ENCODE data around the gene CACNG4. TPM values are rescaled to one million over a fixed set of nuclear protein-coding genes. Genes with fewer than 3 reads are reported as not detected.

The CACNG4 gene
- total RNA-seq, 1 donor from 2014 or later = not detected

GRCh38 chr17:66996926-66997325, 32.4 kb downstream of the CACNG4 start:
- no peaks in the 10 kb centered on the region for H3K4me1 ChIP-seq
- no peak overlapping the region for H3K27ac ChIP-seq (replicated peaks)
- TF ChIP-seq, protein P1, sequence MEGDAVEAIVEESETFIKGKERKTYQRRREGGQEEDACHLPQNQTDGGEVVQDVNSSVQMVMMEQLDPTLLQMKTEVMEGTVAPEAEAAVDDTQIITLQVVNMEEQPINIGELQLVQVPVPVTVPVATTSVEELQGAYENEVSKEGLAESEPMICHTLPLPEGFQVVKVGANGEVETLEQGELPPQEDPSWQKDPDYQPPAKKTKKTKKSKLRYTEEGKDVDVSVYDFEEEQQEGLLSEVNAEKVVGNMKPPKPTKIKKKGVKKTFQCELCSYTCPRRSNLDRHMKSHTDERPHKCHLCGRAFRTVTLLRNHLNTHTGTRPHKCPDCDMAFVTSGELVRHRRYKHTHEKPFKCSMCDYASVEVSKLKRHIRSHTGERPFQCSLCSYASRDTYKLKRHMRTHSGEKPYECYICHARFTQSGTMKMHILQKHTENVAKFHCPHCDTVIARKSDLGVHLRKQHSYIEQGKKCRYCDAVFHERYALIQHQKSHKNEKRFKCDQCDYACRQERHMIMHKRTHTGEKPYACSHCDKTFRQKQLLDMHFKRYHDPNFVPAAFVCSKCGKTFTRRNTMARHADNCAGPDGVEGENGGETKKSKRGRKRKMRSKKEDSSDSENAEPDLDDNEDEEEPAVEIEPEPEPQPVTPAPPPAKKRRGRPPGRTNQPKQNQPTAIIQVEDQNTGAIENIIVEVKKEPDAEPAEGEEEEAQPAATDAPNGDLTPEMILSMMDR (IDR thresholded peaks at IDR 0.05; ENCODE audit: borderline replicate concordance) = no peak
- H3K4me3 ChIP-seq = no peak overlapping the region
- H3K27me3 ChIP-seq (ENCODE audit: low read depth) = peaks cover 30% of the 10 kb centered on the region
- H3K36me3 ChIP-seq = no peaks in the 10 kb centered on the region
- H3K9me3 ChIP-seq (replicated peaks) = no peaks in the 10 kb centered on the region
- intact Hi-C loops (cut with micrococcal nuclease) = no loop called here
- DNase-seq = no peak

DNA sequence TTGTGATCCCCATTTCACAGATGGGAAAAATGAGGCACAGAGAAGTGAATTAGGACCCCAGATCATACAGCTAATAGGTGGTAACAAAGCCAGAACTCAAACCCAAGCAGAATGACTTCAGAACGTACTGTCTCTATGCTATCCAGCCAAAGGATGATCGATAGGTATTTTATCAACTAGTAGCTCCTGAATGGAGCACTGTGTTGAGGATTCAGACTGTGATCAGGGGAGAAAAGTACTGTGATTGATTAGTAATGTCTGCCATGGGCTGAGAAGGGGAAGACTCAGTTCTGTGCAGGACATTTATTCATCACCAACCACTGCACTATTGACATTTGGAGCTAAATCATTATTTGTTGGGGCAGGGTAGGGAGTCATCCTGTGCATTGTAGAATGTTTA, 38.7 kb downstream of the CACNG4 start:
- TF ChIP-seq, protein P1 (IDR thresholded peaks at IDR 0.05; ENCODE audit: borderline replicate concordance) = no peak
- intact Hi-C loops (cut with micrococcal nuclease) = no loop called here
- peaks cover 34% of the 10 kb centered on the region for H3K27me3 ChIP-seq (ENCODE audit: low read depth)
- DNase-seq = no peak
- no peak overlapping the region for H3K27ac ChIP-seq (replicated peaks)
- H3K36me3 ChIP-seq = no peaks in the 10 kb centered on the region
- H3K4me1 ChIP-seq = no peaks in the 10 kb centered on the region
- H3K9me3 ChIP-seq (replicated peaks) = peaks cover 5% of the 10 kb centered on the region
- no peak overlapping the region for H3K4me3 ChIP-seq

DNA sequence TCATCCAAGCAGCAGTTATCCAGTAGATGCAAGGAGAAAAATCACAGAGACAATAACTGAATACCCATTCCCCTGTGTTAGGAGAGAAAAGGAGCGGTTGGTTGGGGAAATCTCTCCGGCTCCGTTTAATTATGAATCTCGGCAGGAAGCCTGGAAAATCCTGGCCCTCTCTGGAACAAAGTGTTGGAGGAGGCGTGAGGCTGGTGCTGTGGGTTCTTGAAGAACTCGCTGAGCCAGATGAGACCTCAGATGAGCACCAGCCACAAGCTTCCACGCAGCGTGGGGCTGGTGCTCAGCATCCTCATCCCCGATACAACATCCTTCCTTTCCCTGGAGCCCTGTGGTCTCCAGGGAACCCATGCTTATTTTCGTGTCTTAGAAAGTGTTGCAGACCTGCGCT, 39.7 kb downstream of the CACNG4 start:
- Histone ChIP-seq H3K27me3 (ENCODE audit: low read depth) (peaks cover 35% of the 10 kb centered on the region), H3K4me1 (no peaks in the 10 kb centered on the region), H3K27ac (replicated peaks) (no peak overlapping the region), H3K4me3 (no peak overlapping the region), H3K36me3 (no peaks in the 10 kb centered on the region), H3K9me3 (replicated peaks) (peaks cover 8% of the 10 kb centered on the region)
- DNase-seq = no peak
- intact Hi-C loops (cut with micrococcal nuclease) = no loop called here
- TF ChIP-seq, protein P1 (IDR thresholded peaks at IDR 0.05; ENCODE audit: borderline replicate concordance) = no peak

- DNase-seq = no peak
- H3K27ac ChIP-seq (replicated peaks) = no peak overlapping the region
- no peak overlapping the region for H3K4me3 ChIP-seq
- peaks cover 53% of the 10 kb centered on the region for H3K27me3 ChIP-seq (ENCODE audit: low read depth)
- H3K9me3 ChIP-seq (replicated peaks) = peaks cover 14% of the 10 kb centered on the region
- intact Hi-C loops (cut with micrococcal nuclease) = no loop called here
- no peaks in the 10 kb centered on the region for H3K36me3 ChIP-seq
- TF ChIP-seq, protein P1 (IDR thresholded peaks at IDR 0.05; ENCODE audit: borderline replicate concordance) = no peak
- no peaks in the 10 kb centered on the region for H3K4me1 ChIP-seq
Observed at GRCh38 chr17:67007266-67007665, 42.8 kb downstream of the CACNG4 start.

DNA sequence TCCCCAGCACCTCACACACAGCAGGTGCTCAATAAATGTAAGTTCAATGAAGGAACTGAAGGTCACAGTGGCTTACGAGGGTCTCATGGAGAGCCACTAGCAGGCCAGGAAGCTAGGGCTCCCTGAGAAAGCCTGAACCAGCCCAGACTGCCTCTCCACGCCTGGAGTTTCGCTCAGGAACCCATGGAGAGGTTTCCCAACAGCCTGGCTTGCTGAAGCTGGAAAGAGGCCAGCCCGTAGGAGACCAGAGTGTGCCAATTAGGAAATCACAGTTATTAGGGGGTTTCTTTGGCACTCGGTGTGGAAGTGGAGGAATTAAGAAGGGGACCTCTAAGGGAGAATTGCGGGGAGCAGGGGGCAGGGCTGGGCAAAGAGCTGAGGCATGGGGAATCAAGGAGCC, 43.6 kb downstream of the CACNG4 start:
- DNase-seq = no peak
- Histone ChIP-seq H3K36me3 (no peaks in the 10 kb centered on the region), H3K27me3 (ENCODE audit: low read depth) (peaks cover 55% of the 10 kb centered on the region), H3K9me3 (replicated peaks) (peaks cover 14% of the 10 kb centered on the region), H3K27ac (replicated peaks) (no peak overlapping the region), H3K4me1 (no peaks in the 10 kb centered on the region), H3K4me3 (no peak overlapping the region)
- intact Hi-C loops (cut with micrococcal nuclease) = no loop called here
- TF ChIP-seq, protein P1 (IDR thresholded peaks at IDR 0.05; ENCODE audit: borderline replicate concordance) = no peak
